ENCODE measurements around the gene CBX5.
"Not testable (repeated sequence)": the region's sequence is repeated elsewhere in the genome, so short reads cannot be mapped to it uniquely, and the experiment has no call there.

CBX5 gene

GRCh38 chr12:54294152-54294952 is 14.4 kb upstream of the CBX5 start:
- FAIRE-seq = no peak

- no peak for FAIRE-seq
Measured at GRCh38 chr12:54292931-54293241, 13.0 kb upstream of the CBX5 start.

GRCh38 chr12:54292083-54292930 is 12.4 kb upstream of the CBX5 start:
- FAIRE-seq = no peak

GRCh38 chr12:54287261-54288157 is 7.6 kb upstream of the CBX5 start:
- no peak for FAIRE-seq

- FAIRE-seq = no peak
Measured at GRCh38 chr12:54286042-54287030, 6.4 kb upstream of the CBX5 start.

- no peak for FAIRE-seq
Measured at GRCh38 chr12:54285150-54286041, 5.5 kb upstream of the CBX5 start.

GRCh38 chr12:54284070-54284780 is 4.3 kb upstream of the CBX5 start:
- not testable (repeated sequence) for FAIRE-seq

GRCh38 chr12:54282949-54283593 is 3.1 kb upstream of the CBX5 start:
- FAIRE-seq = no peak

- FAIRE-seq = not testable (repeated sequence)
Measured at GRCh38 chr12:54281694-54282093, 1.8 kb upstream of the CBX5 start.

- FAIRE-seq = not testable (repeated sequence)
Measured at GRCh38 chr12:54281261-54281638, 1.3 kb upstream of the CBX5 start.

- FAIRE-seq = peak; percentile 92
Measured at GRCh38 chr12:54280468-54281260, 742 bp upstream of the CBX5 start, which contains the start of gene HNRNPA1. Gene HNRNPA1, plus strand, starts transcription at chr12:54280726. Its CDS starts 82 bp downstream, at chr12:54280808.

- FAIRE-seq = no peak
Measured at GRCh38 chr12:54279227-54279631, 693 bp downstream of the CBX5 start.

GRCh38 chr12:54277823-54278276 is 2.1 kb downstream of the CBX5 start:
- no peak for FAIRE-seq

- no peak for FAIRE-seq
Measured at GRCh38 chr12:54276368-54276767, 3.6 kb downstream of the CBX5 start.

GRCh38 chr12:54273981-54274380 is 5.9 kb downstream of the CBX5 start:
- FAIRE-seq = no peak

GRCh38 chr12:54272214-54272613 is 7.7 kb downstream of the CBX5 start:
- no peak for FAIRE-seq

GRCh38 chr12:54270345-54270744 is 9.6 kb downstream of the CBX5 start:
- FAIRE-seq = no peak

- FAIRE-seq = no peak
Measured at GRCh38 chr12:54266852-54267251, 13.1 kb downstream of the CBX5 start.
